ENCODE results near the gene ATF2. TPM values are rescaled to one million over a fixed set of nuclear protein-coding genes. Genes with fewer than 3 reads are reported as not detected.

Gene ATF2
- total and polyA plus RNA-seq, 10 donors: 16.3 to 71.6 (median 59.5) TPM

GRCh38 chr2:175026385-175026784 lies 141.6 kb downstream of the ATF2 start:
- no peaks in the 10 kb centered on the region for H3K27me3 ChIP-seq (replicated peaks in 1 of 7)
- H3K4me1 ChIP-seq: no peaks in the 10 kb centered on the region
- no peak for TF ChIP-seq POLR2A (IDR thresholded peaks at IDR 0.05)
- TF ChIP-seq POLR2AphosphoS5 (IDR thresholded peaks at IDR 0.05): no peak
- TF ChIP-seq CTCF (IDR thresholded peaks at IDR 0.05 in 8 of 11, conservative IDR thresholded peaks at IDR 0.05 in 3 of 11): no peak
- no peaks in the 10 kb centered on the region for H3K9me3 ChIP-seq
- H3K36me3 ChIP-seq: no peaks in the 10 kb centered on the region
- 86 to 93% (median 91%) methylated on average over 2 of the region's 2 CpGs for WGBS, 5 donors
- H3K4me3 ChIP-seq: no peak overlapping the region
- H3K27ac ChIP-seq: no peak overlapping the region
- DNase-seq: no peak
- intact Hi-C loops (cut with DNase I; ENCODE audit: low total_unique reads): no loop called here

- DNase-seq: no peak
- Histone ChIP-seq H3K9me3 (no peaks in the 10 kb centered on the region), H3K4me3 (no peak overlapping the region), H3K27me3 (replicated peaks in 1 of 7) (no peaks in the 10 kb centered on the region), H3K4me1 (no peaks in the 10 kb centered on the region), H3K36me3 (no peaks in the 10 kb centered on the region), H3K27ac (no peak overlapping the region)
- WGBS, 5 donors: 92 to 100% (median 95%) methylated on average over 1 of the region's 1 CpG
- intact Hi-C loops (cut with DNase I; ENCODE audit: low total_unique reads): no loop called here
- no peak for TF ChIP-seq POLR2A (IDR thresholded peaks at IDR 0.05)
- TF ChIP-seq POLR2AphosphoS5 (IDR thresholded peaks at IDR 0.05): no peak
- no peak for TF ChIP-seq CTCF (IDR thresholded peaks at IDR 0.05 in 8 of 11, conservative IDR thresholded peaks at IDR 0.05 in 3 of 11)
These were observed 142.1 kb downstream of the ATF2 start for GRCh38 chr2:175025946-175026345.

GRCh38 chr2:175025233-175025632 lies 142.8 kb downstream of the ATF2 start:
- DNase-seq: no peak
- WGBS, 5 donors: 94 to 99% (median 97%) methylated on average over 3 of the region's 3 CpGs
- Histone ChIP-seq H3K9me3 (no peaks in the 10 kb centered on the region), H3K36me3 (no peaks in the 10 kb centered on the region), H3K4me3 (no peak overlapping the region), H3K27ac (no peak overlapping the region), H3K4me1 (no peaks in the 10 kb centered on the region), H3K27me3 (replicated peaks in 1 of 7) (no peaks in the 10 kb centered on the region)
- intact Hi-C loops (cut with DNase I; ENCODE audit: low total_unique reads): no loop called here
- TF ChIP-seq CTCF (IDR thresholded peaks at IDR 0.05 in 8 of 11, conservative IDR thresholded peaks at IDR 0.05 in 3 of 11) (no peak), POLR2AphosphoS5 (IDR thresholded peaks at IDR 0.05) (no peak)

- intact Hi-C loops (cut with DNase I; ENCODE audit: low total_unique reads): no loop called here
- H3K27me3 ChIP-seq (replicated peaks in 1 of 7): no peaks in the 10 kb centered on the region
- no peak for DNase-seq
- 75 to 89% (median 81%) methylated on average over 3 of the region's 3 CpGs for WGBS, 5 donors
- no peak overlapping the region for H3K4me3 ChIP-seq
- no peaks in the 10 kb centered on the region for H3K36me3 ChIP-seq
- TF ChIP-seq POLR2A (IDR thresholded peaks at IDR 0.05) (no peak), POLR2AphosphoS5 (IDR thresholded peaks at IDR 0.05) (no peak), CTCF (IDR thresholded peaks at IDR 0.05 in 8 of 11, conservative IDR thresholded peaks at IDR 0.05 in 3 of 11) (no peak)
- no peaks in the 10 kb centered on the region for H3K4me1 ChIP-seq
- H3K27ac ChIP-seq: no peak overlapping the region
- no peaks in the 10 kb centered on the region for H3K9me3 ChIP-seq
These were observed 145.1 kb downstream of the ATF2 start for GRCh38 chr2:175022923-175023322.

Small RNA genes lying within 50 kb of the gene (microRNA-seq; reads per million reads assigned to microRNA genes)
- 0.85 to 1.4 (median 1.1) reads per million in 3 donors for gene MIR933

Small RNA genes lying within 50 kb of the gene (small RNA-seq; reads per million reads assigned to genes)
- 0 to 0.12 (median 0.04) reads per million in 4 donors for gene MIR933
- gene RF02271: 0 reads per million in 4 donors
- gene RNU6-1290P: 0 reads per million in 4 donors
- 0 reads per million in 4 donors for gene RNU6-763P

Other genes starting within 250 kb of the ATF2 start
- gene CHN1, start 162.8 kb downstream of the ATF2 start, total RNA-seq: 10 to 100 TPM in 4 of 7 donors, 1 to 10 TPM in 3; 5.4 to 14.6 (median 10.5) TPM
- 10 to 100 TPM in 1 of 3 donors, 1 to 10 TPM in 2; 7.0 to 12.4 (median 8.2) TPM for gene CHN1, start 162.8 kb downstream of the ATF2 start, polyA plus RNA-seq
- 100 to 1,000 TPM in 3 of 7 donors, 10 to 100 TPM in 4; 53.4 to 124 (median 96.3) TPM for gene ATP5MC3, start 13.5 kb upstream of the ATF2 start, total RNA-seq
- 100 to 1,000 TPM; 123 to 195 (median 188) TPM for gene ATP5MC3, start 13.5 kb upstream of the ATF2 start, polyA plus RNA-seq

Data from spleen (tissue), 11 donors.